ENCODE measurements around the gene CCNO.

GRCh38 chr5:55219770-55220169, 13.6 kb downstream of the CCNO start:
- TF ChIP-seq CTCF (conservative IDR thresholded peaks at IDR 0.05; ENCODE audit: low read depth in 2 of 2) (no peak), EZH2phosphoT487 (IDR thresholded peaks at IDR 0.05; ENCODE audit: unreplicated experiment) (no peak), EZH2 (IDR thresholded peaks at IDR 0.05; ENCODE audit: low read depth, unreplicated experiment) (peak; percentile 0), POLR2AphosphoS5 (IDR thresholded peaks at IDR 0.05; ENCODE audit: low read depth) (no peak), REST (IDR thresholded peaks at IDR 0.05; ENCODE audit: unreplicated experiment) (no peak), NANOG (IDR thresholded peaks at IDR 0.05; ENCODE audit: borderline replicate concordance) (no peak), JUNB (IDR thresholded peaks at IDR 0.05; ENCODE audit: unreplicated experiment) (no peak), CREB1 (CRISPR knock-in tag; IDR thresholded peaks at IDR 0.05; ENCODE audit: low read depth) (no peak), ZNF331 (CRISPR knock-in tag; IDR thresholded peaks at IDR 0.05; ENCODE audit: low read depth) (no peak), STAT1 (IDR thresholded peaks at IDR 0.05; ENCODE audit: unreplicated experiment) (no peak), ETS1 (IDR thresholded peaks at IDR 0.05) (no peak)
